Measurements from ENCODE around the gene PRRG2. TPM values are rescaled to one million over a fixed set of nuclear protein-coding genes. Genes with fewer than 3 reads are reported as not detected.

PRRG2 gene
- total and polyA plus RNA-seq, 4 donors: 5.1 to 11.7 (median 9.8) TPM

DNA sequence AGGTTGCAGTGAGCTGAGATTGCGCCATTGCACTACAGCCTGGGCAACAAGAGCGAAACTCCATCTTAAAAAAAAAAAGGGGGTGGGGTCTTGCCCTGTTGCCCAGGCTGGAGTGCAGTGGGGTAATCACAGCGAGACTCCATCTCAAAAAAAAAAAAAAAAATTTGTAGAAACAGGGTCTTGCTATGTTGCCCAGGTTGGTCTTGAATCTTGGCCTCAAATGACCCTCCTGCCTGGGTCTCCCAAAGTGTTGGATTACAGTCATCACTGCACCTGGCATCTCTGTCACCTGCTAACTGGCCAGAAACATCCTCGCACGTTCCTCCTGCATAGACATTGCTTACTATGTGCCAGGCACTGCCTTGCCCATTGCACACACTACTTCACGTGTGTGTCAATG is 39.2 kb upstream of the PRRG2 start:
- Histone ChIP-seq H3K36me3 (ENCODE audit: control insufficient read depth in 4 of 4, insufficient read depth in 4 of 4, low read length in 4 of 4) (peaks cover 0 to 18% (median 12%) of the 10 kb centered on the region in 4 donors), H3K9ac (ENCODE audit: insufficient read depth in 1 of 2, low read length in 2 of 2) (no peak overlapping the region), H3K27me3 (ENCODE audit: control insufficient read depth in 3 of 3, insufficient read depth in 3 of 3, low read length in 2 of 3) (no peaks in the 10 kb centered on the region), H3K27ac (ENCODE audit: low read depth in 1 of 2, low read length in 1 of 2) (no peak overlapping the region), H3K9me3 (ENCODE audit: control insufficient read depth in 4 of 4, insufficient read depth in 3 of 4, low read length in 3 of 4) (no peaks in the 10 kb centered on the region), H3K4me3 (no peak overlapping the region), H3K4me1 (ENCODE audit: control insufficient read depth in 5 of 5, insufficient read depth in 5 of 5, low read length in 5 of 5) (peaks cover 0 to 3% (median 0%) of the 10 kb centered on the region in 5 donors)
- TF ChIP-seq, protein P1, sequence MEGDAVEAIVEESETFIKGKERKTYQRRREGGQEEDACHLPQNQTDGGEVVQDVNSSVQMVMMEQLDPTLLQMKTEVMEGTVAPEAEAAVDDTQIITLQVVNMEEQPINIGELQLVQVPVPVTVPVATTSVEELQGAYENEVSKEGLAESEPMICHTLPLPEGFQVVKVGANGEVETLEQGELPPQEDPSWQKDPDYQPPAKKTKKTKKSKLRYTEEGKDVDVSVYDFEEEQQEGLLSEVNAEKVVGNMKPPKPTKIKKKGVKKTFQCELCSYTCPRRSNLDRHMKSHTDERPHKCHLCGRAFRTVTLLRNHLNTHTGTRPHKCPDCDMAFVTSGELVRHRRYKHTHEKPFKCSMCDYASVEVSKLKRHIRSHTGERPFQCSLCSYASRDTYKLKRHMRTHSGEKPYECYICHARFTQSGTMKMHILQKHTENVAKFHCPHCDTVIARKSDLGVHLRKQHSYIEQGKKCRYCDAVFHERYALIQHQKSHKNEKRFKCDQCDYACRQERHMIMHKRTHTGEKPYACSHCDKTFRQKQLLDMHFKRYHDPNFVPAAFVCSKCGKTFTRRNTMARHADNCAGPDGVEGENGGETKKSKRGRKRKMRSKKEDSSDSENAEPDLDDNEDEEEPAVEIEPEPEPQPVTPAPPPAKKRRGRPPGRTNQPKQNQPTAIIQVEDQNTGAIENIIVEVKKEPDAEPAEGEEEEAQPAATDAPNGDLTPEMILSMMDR (IDR thresholded peaks at IDR 0.05; ENCODE audit: control extremely low read depth, extremely low read depth): no peak
- no peak for ATAC-seq (ENCODE audit: insufficient read depth, low FRiP score)
- DNase-seq: no peak
- WGBS, 2 donors: 91 to 94% methylated on average over 6 of the region's 6 CpGs

DNA sequence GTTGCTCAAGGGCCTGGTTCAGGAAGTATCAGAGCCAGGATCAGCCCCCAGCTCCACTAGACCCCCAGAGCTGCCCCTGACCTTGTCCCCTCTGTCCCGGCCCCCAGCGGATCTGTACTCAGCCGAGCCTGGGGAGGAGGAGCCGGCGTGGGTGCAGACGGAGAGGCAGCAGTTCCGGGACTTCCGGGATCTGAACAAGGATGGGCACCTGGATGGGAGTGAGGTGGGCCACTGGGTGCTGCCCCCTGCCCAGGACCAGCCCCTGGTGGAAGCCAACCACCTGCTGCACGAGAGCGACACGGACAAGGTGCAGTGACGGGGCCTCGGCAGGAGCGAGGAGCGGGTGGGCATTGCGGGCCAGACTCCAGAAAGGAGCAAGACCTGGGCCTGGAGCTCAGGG is 38.7 kb upstream of the PRRG2 start:
- Histone ChIP-seq H3K4me1 (ENCODE audit: control insufficient read depth in 5 of 5, insufficient read depth in 5 of 5, low read length in 5 of 5) (peaks cover 0 to 3% (median 0%) of the 10 kb centered on the region in 5 donors), H3K36me3 (ENCODE audit: control insufficient read depth in 4 of 4, insufficient read depth in 4 of 4, low read length in 4 of 4) (peaks cover 0 to 14% (median 9%) of the 10 kb centered on the region in 4 donors), H3K9ac (ENCODE audit: insufficient read depth in 1 of 2, low read length in 2 of 2) (no peak overlapping the region), H3K4me3 (no peak overlapping the region), H3K27ac (ENCODE audit: low read depth in 1 of 2, low read length in 1 of 2) (no peak overlapping the region), H3K27me3 (ENCODE audit: control insufficient read depth in 3 of 3, insufficient read depth in 3 of 3, low read length in 2 of 3) (no peaks in the 10 kb centered on the region), H3K9me3 (ENCODE audit: control insufficient read depth in 4 of 4, insufficient read depth in 3 of 4, low read length in 3 of 4) (no peaks in the 10 kb centered on the region)
- ATAC-seq (ENCODE audit: insufficient read depth, low FRiP score) (peak; percentile 34), DNase-seq (no peak)
- TF ChIP-seq, protein P1 (IDR thresholded peaks at IDR 0.05; ENCODE audit: control extremely low read depth, extremely low read depth): no peak
- WGBS, 2 donors: 91 to 94% methylated on average over 16 of the region's 16 CpGs

- Histone ChIP-seq H3K36me3 (ENCODE audit: control insufficient read depth in 4 of 4, insufficient read depth in 4 of 4, low read length in 4 of 4) (peaks cover 0 to 14% (median 9%) of the 10 kb centered on the region in 4 donors), H3K4me1 (ENCODE audit: control insufficient read depth in 5 of 5, insufficient read depth in 5 of 5, low read length in 5 of 5) (peaks cover 0 to 3% (median 0%) of the 10 kb centered on the region in 5 donors), H3K4me3 (no peak overlapping the region), H3K27ac (ENCODE audit: low read depth in 1 of 2, low read length in 1 of 2) (no peak overlapping the region), H3K27me3 (ENCODE audit: control insufficient read depth in 3 of 3, insufficient read depth in 3 of 3, low read length in 2 of 3) (no peaks in the 10 kb centered on the region), H3K9ac (ENCODE audit: insufficient read depth in 1 of 2, low read length in 2 of 2) (no peak overlapping the region), H3K9me3 (ENCODE audit: control insufficient read depth in 4 of 4, insufficient read depth in 3 of 4, low read length in 3 of 4) (no peaks in the 10 kb centered on the region)
- no peak for DNase-seq
- ATAC-seq (ENCODE audit: insufficient read depth, low FRiP score): no peak
- TF ChIP-seq, protein P1 (IDR thresholded peaks at IDR 0.05; ENCODE audit: control extremely low read depth, extremely low read depth): no peak
- WGBS, 2 donors: 87 to 93% methylated on average over 11 to 14 of the region's 14 CpGs
Measured at GRCh38 chr19:49543032-49543431, 38.1 kb upstream of the PRRG2 start.

DNA sequence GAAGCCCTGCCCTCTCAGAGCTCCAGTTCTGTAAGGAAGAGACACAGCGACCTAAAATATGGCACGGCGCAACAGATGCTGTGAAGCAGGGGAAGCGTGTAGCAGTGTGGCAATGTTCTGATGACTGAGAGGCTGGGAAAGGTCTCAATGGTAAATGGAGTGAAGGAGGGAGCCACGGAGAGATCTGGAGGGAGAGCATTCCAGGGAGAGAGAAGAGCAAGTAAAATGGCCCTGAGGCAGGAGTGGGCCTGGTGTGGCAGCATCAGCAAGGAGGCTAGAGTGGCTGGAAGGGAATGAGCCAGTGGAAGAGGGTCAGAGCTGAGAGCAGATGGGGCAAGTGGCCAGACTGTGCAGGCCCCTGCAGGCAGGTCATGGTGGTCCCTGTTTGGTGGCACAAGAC is 37.0 kb upstream of the PRRG2 start:
- WGBS, 2 donors: 45 to 70% methylated on average over 5 of the region's 5 CpGs
- Histone ChIP-seq H3K9ac (ENCODE audit: insufficient read depth in 1 of 2, low read length in 2 of 2) (no peak overlapping the region), H3K4me3 (no peak overlapping the region), H3K27me3 (ENCODE audit: control insufficient read depth in 3 of 3, insufficient read depth in 3 of 3, low read length in 2 of 3) (no peaks in the 10 kb centered on the region), H3K9me3 (ENCODE audit: control insufficient read depth in 4 of 4, insufficient read depth in 3 of 4, low read length in 3 of 4) (no peaks in the 10 kb centered on the region), H3K36me3 (ENCODE audit: control insufficient read depth in 4 of 4, insufficient read depth in 4 of 4, low read length in 4 of 4) (peaks cover 0 to 9% (median 3%) of the 10 kb centered on the region in 4 donors), H3K27ac (ENCODE audit: low read depth in 1 of 2, low read length in 1 of 2) (no peak overlapping the region), H3K4me1 (ENCODE audit: control insufficient read depth in 5 of 5, insufficient read depth in 5 of 5, low read length in 5 of 5) (peaks cover 0 to 3% (median 0%) of the 10 kb centered on the region in 5 donors)
- TF ChIP-seq, protein P1 (IDR thresholded peaks at IDR 0.05; ENCODE audit: control extremely low read depth, extremely low read depth): no peak
- ATAC-seq (ENCODE audit: insufficient read depth, low FRiP score) (no peak), DNase-seq (no peak)
